HepG2 (cell line): ENCODE data around the gene CDC42EP4. TPM values are rescaled to one million over a fixed set of nuclear protein-coding genes. Genes with fewer than 3 reads are reported as not detected.

ENCODE experiments used
- ARNTL ChIP-seq: sonication (generic); formaldehyde crosslinking; IDR thresholded peaks from 2 replicates; pipeline ENCODE4 v1.4.0; 2020; ENCODE audit warnings: mild to moderate bottlenecking, missing genetic modification reagents
- GLI4 ChIP-seq: sonication (generic); formaldehyde crosslinking; IDR thresholded peaks from 2 replicates; pipeline ENCODE4 v1.5.1; 2020; ENCODE audit warnings: missing genetic modification reagents, mild to moderate bottlenecking, moderate library complexity, borderline replicate concordance
- HNF4A ChIP-seq: sonication (generic); formaldehyde crosslinking; IDR thresholded peaks from 2 replicates; pipeline ENCODE4 v1.4.0; 2020; ENCODE audit warnings: missing genetic modification reagents
- KDM2A ChIP-seq: sonication (generic); formaldehyde crosslinking; IDR thresholded peaks from 2 replicates; pipeline ENCODE4 v1.4.0; 2020; ENCODE audit warnings: low read depth, missing genetic modification reagents, borderline replicate concordance
- KLF16 ChIP-seq, 2 experiments: sonication (generic) in 1 of 2; formaldehyde crosslinking in 1 of 2; IDR thresholded peaks; 2 replicates each; pipeline versions ENCODE4 v1.6.1 to v1.8.0; 2016 to 2023; ENCODE audit warnings: missing genetic modification reagents in 2 of 2, missing compliant biosample characterization in 1 of 2
- MAZ ChIP-seq, 2 experiments: sonication (generic) in 1 of 2; formaldehyde crosslinking in 1 of 2; IDR thresholded peaks; 2 replicates each; pipeline versions ENCODE4 v1.5.0 to v1.6.1; 2012 to 2020; ENCODE audit warnings: low read depth in 2 of 2, mild to moderate bottlenecking in 2 of 2, borderline replicate concordance in 1 of 2, improper control_type of control experiment in 1 of 2, low read length in 1 of 2, missing genetic modification reagents in 1 of 2, moderate library complexity in 1 of 2
- NCOA1 ChIP-seq: sonication (generic); formaldehyde crosslinking; IDR thresholded peaks from 2 replicates; pipeline ENCODE4 v1.9.0; 2021; ENCODE audit warnings: missing genetic modification reagents
- TCF7 ChIP-seq: sonication (generic); IDR thresholded peaks from 2 replicates; pipeline ENCODE4 v1.6.1; 2016; ENCODE audit warnings: antibody characterized with exemption, low read depth
- U2AF2 ChIP-seq: fragments of 200-400 bp; formaldehyde crosslinking; IDR thresholded peaks from 2 replicates; pipeline ENCODE4 v1.6.1; 2017; ENCODE audit warnings: low read depth, mild to moderate bottlenecking, low read length
- XRCC5 ChIP-seq: fragments of 200-400 bp; formaldehyde crosslinking; optimal IDR thresholded peaks from 2 replicates; pipeline ENCODE3; 2017; ENCODE audit warnings: mild to moderate bottlenecking, low read length
- ZNF225 ChIP-seq: sonication (generic); formaldehyde crosslinking; IDR thresholded peaks from 2 replicates; pipeline ENCODE4 v1.4.0; 2020; ENCODE audit warnings: mild to moderate bottlenecking, missing genetic modification reagents
- ZNF317 ChIP-seq: sonication (generic); formaldehyde crosslinking; IDR thresholded peaks from 2 replicates; pipeline ENCODE4 v1.5.0; 2020; ENCODE audit warnings: mild to moderate bottlenecking, missing genetic modification reagents
- ZNF530 ChIP-seq: sonication (generic); formaldehyde crosslinking; IDR thresholded peaks from 2 replicates; pipeline ENCODE4 v1.5.0; 2020; ENCODE audit warnings: low read depth, mild to moderate bottlenecking, missing genetic modification reagents
- ZNF724P ChIP-seq: sonication (generic); formaldehyde crosslinking; IDR thresholded peaks from 2 replicates; pipeline ENCODE4 v1.8.0; 2022; ENCODE audit warnings: missing genetic modification reagents, borderline replicate concordance
- ZNF777 ChIP-seq: sonication (generic); formaldehyde crosslinking; IDR thresholded peaks from 2 replicates; pipeline ENCODE4 v1.4.0; 2020; ENCODE audit warnings: missing genetic modification reagents
- ZNF780A ChIP-seq: sonication (generic); formaldehyde crosslinking; IDR thresholded peaks from 2 replicates; pipeline ENCODE4 v1.8.0; 2022; ENCODE audit warnings: mild to moderate bottlenecking, missing genetic modification reagents, moderate library complexity
- polyA plus RNA-seq, 8 experiments: library from polyadenylated mRNA; depleted of rRNA in 3 of 8; stranded (reverse) in 7 of 8; unstranded in 1 of 8; fragments of >200 nt; fragmentation: Illumina TruSeq in 4 of 8; extraction: Trizol in 4 of 8; gene quantifications; 2 replicates each; pipeline versions ENCODE4 v1.2.1 to v1.2.3, GENCODE V29; 2011 to 2016; ENCODE audit warnings: low read depth in 4 of 8, missing spikeins in 1 of 8, mixed read lengths in 1 of 8; ENCODE audit not compliant: insufficient read depth in 1 of 8
- total RNA-seq, 5 experiments: library from RNA; depleted of rRNA; stranded (reverse); fragments of >200 nt; fragmentation: Illumina TruSeq; extraction: Trizol; gene quantifications; 2 replicates each; pipeline ENCODE4 v1.2.3, GENCODE V29; 2016; ENCODE audit warnings: low read depth in 1 of 5
- TF ChIP-seq, protein P1 (sequence below): sonication (generic); formaldehyde crosslinking; IDR thresholded peaks from 2 replicates; pipeline ENCODE4 v1.8.1; 2023; ENCODE audit warnings: missing genetic modification reagents, inconsistent platforms, borderline replicate concordance
- TF ChIP-seq, protein P2 (sequence below): sonication (generic); formaldehyde crosslinking; IDR thresholded peaks from 2 replicates; pipeline ENCODE4 v1.4.0; 2020; ENCODE audit warnings: mild to moderate bottlenecking, missing genetic modification reagents, borderline replicate concordance
- TF ChIP-seq, protein P3 (sequence below): IDR thresholded peaks from 2 replicates; pipeline ENCODE4 v1.6.1; 2012; ENCODE audit warnings: low read depth, low read length, improper control_type of control experiment
- TF ChIP-seq, protein P4 (sequence below): sonication (generic); formaldehyde crosslinking; IDR thresholded peaks from 2 replicates; pipeline ENCODE4 v1.9.0; 2021; ENCODE audit warnings: missing genetic modification reagents, mild to moderate bottlenecking, borderline replicate concordance

The CDC42EP4 gene
- total and polyA plus RNA-seq, 2 of the 13 experiments (the other 11 are each of a cell fraction or from before 2014, with no cell fraction given), result 19.0 to 54.0 TPM

DNA sequence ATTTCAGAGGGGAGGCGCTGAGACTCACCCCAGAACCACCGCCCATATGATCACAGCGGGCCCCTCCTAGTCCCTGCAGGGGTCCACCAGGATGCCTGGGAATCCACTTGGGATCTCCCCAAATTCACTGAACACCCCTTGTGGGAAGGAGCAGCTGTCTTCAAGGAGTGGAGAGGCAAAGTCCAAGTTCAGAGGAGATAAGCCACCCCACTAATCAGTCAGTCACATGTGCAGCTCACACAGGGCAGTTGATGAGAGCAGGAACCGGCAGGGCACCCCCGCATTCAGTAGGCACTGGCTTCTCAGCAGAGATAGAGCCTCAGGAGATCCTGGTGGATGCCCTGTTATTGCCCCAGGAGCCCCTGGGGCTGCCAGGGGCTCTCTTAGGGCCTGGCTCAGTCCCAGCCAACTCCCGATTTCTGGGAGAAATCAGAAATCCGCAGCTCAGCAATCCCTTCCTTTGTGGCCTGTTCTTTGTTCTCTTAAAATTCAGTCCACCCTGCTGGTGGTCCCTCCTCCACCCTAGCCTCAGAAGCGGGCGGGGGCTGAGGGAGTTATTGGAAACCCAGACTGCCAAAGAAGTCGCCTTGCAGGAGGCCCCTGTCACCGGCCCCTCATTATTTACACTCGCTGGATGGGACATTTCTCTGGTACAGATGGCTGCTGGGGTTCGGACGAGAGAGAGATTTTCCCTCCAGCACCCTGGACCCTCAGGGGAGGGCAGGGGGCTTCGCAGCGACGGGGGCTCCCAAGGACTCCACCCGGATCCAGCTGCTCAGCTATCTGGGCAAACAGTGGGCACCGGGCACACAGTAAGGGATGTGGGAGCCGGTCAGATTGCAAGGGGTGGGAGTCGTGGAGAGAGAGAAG lies 1.8 kb downstream of the CDC42EP4 start (continued):
- TF ChIP-seq, protein P1, sequence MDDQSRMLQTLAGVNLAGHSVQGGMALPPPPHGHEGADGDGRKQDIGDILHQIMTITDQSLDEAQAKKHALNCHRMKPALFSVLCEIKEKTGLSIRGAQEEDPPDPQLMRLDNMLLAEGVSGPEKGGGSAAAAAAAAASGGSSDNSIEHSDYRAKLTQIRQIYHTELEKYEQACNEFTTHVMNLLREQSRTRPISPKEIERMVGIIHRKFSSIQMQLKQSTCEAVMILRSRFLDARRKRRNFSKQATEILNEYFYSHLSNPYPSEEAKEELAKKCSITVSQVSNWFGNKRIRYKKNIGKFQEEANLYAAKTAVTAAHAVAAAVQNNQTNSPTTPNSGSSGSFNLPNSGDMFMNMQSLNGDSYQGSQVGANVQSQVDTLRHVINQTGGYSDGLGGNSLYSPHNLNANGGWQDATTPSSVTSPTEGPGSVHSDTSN (CRISPR knock-in tag), result no peak
- TF ChIP-seq ZNF530 (no peak), ZNF225 (CRISPR knock-in tag) (no peak), XRCC5 (peak; percentile 46), ZNF724P (CRISPR knock-in tag) (no peak), ZNF317 (CRISPR knock-in tag) (no peak), ZNF780A (CRISPR knock-in tag) (0 out of 2 replicates have a peak, but pooled peaks have one; percentile 18), KLF16 (CRISPR knock-in tag; IDR thresholded peaks at IDR 0.05) (no peak), MAZ (IDR thresholded peaks at IDR 0.05; ENCODE audit: borderline replicate concordance, low read depth, low read length) (no peak), MAZ (CRISPR knock-in tag; IDR thresholded peaks at IDR 0.05; ENCODE audit: low read depth) (no peak), ZNF777 (CRISPR knock-in tag) (no peak), NCOA1 (CRISPR knock-in tag) (0 out of 2 replicates have a peak, but pooled peaks have one; percentile 27), U2AF2 (no peak), ARNTL (no peak), GLI4 (CRISPR knock-in tag) (no peak), TCF7 (no peak), KDM2A (no peak; the same call in none of the 2 replicates), HNF4A (CRISPR knock-in tag) (peak; percentile 63)
- TF ChIP-seq, protein P2, sequence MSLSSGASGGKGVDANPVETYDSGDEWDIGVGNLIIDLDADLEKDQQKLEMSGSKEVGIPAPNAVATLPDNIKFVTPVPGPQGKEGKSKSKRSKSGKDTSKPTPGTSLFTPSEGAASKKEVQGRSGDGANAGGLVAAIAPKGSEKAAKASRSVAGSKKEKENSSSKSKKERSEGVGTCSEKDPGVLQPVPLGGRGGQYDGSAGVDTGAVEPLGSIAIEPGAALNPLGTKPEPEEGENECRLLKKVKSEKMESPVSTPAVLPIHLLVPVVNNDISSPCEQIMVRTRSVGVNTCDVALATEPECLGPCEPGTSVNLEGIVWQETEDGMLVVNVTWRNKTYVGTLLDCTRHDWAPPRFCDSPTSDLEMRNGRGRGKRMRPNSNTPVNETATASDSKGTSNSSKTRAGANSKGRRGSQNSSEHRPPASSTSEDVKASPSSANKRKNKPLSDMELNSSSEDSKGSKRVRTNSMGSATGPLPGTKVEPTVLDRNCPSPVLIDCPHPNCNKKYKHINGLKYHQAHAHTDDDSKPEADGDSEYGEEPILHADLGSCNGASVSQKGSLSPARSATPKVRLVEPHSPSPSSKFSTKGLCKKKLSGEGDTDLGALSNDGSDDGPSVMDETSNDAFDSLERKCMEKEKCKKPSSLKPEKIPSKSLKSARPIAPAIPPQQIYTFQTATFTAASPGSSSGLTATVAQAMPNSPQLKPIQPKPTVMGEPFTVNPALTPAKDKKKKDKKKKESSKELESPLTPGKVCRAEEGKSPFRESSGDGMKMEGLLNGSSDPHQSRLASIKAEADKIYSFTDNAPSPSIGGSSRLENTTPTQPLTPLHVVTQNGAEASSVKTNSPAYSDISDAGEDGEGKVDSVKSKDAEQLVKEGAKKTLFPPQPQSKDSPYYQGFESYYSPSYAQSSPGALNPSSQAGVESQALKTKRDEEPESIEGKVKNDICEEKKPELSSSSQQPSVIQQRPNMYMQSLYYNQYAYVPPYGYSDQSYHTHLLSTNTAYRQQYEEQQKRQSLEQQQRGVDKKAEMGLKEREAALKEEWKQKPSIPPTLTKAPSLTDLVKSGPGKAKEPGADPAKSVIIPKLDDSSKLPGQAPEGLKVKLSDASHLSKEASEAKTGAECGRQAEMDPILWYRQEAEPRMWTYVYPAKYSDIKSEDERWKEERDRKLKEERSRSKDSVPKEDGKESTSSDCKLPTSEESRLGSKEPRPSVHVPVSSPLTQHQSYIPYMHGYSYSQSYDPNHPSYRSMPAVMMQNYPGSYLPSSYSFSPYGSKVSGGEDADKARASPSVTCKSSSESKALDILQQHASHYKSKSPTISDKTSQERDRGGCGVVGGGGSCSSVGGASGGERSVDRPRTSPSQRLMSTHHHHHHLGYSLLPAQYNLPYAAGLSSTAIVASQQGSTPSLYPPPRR (CRISPR knock-in tag), result no peak
- TF ChIP-seq, protein P3, sequence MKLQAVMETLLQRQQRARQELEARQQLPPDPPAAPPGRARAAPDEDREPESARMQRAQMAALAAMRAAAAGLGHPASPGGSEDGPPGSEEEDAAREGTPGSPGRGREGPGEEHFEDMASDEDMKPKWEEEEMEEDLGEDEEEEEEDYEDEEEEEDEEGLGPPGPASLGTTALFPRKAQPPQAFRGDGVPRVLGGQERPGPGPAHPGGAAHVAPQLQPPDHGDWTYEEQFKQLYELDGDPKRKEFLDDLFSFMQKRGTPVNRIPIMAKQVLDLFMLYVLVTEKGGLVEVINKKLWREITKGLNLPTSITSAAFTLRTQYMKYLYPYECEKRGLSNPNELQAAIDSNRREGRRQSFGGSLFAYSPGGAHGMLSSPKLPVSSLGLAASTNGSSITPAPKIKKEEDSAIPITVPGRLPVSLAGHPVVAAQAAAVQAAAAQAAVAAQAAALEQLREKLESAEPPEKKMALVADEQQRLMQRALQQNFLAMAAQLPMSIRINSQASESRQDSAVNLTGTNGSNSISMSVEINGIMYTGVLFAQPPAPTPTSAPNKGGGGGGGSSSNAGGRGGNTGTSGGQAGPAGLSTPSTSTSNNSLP, result no peak
- TF ChIP-seq, protein P4, sequence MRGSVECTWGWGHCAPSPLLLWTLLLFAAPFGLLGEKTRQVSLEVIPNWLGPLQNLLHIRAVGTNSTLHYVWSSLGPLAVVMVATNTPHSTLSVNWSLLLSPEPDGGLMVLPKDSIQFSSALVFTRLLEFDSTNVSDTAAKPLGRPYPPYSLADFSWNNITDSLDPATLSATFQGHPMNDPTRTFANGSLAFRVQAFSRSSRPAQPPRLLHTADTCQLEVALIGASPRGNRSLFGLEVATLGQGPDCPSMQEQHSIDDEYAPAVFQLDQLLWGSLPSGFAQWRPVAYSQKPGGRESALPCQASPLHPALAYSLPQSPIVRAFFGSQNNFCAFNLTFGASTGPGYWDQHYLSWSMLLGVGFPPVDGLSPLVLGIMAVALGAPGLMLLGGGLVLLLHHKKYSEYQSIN (CRISPR knock-in tag), result no peak
